Measurements from ENCODE around the gene STK39. TPM values are rescaled to one million over a fixed set of nuclear protein-coding genes. Genes with fewer than 3 reads are reported as not detected.

STK39 gene
- total RNA-seq, 3 donors from 2014 or later: 16.4 to 22.9 (median 19.2) TPM

- no peaks in the 10 kb centered on the region for H3K36me3 ChIP-seq
- TF ChIP-seq POLR2AphosphoS5 (IDR thresholded peaks at IDR 0.05) (no peak), CTCF (IDR thresholded peaks at IDR 0.05) (no peak), POLR2A (IDR thresholded peaks at IDR 0.05) (no peak)
- H3K27me3 ChIP-seq: no peaks in the 10 kb centered on the region
- DNase-seq (ENCODE audit: low spot score in 2 of 2): no peak
- H3K27ac ChIP-seq: no peak overlapping the region
- H3K4me1 ChIP-seq: no peaks in the 10 kb centered on the region
- no peak overlapping the region for H3K4me3 ChIP-seq
- intact Hi-C loops (cut with DNase I; ENCODE audit: low total_unique reads): no loop called here
- H3K9me3 ChIP-seq: no peaks in the 10 kb centered on the region
Observed at GRCh38 chr2:167924556-167924955, 322.8 kb downstream of the STK39 start.

- Histone ChIP-seq H3K27ac (no peak overlapping the region), H3K4me1 (no peaks in the 10 kb centered on the region), H3K27me3 (no peaks in the 10 kb centered on the region), H3K9me3 (no peaks in the 10 kb centered on the region), H3K4me3 (no peak overlapping the region), H3K36me3 (no peaks in the 10 kb centered on the region)
- no peak for DNase-seq (ENCODE audit: low spot score in 2 of 2)
- intact Hi-C loops (cut with DNase I; ENCODE audit: low total_unique reads): no loop called here
- TF ChIP-seq POLR2A (IDR thresholded peaks at IDR 0.05): no peak
- no peak for TF ChIP-seq CTCF (IDR thresholded peaks at IDR 0.05)
- TF ChIP-seq POLR2AphosphoS5 (IDR thresholded peaks at IDR 0.05): no peak
Observed at GRCh38 chr2:167916756-167917155, 330.6 kb downstream of the STK39 start.

- Histone ChIP-seq H3K4me3 (no peak overlapping the region), H3K36me3 (no peaks in the 10 kb centered on the region), H3K27me3 (no peaks in the 10 kb centered on the region), H3K27ac (no peak overlapping the region), H3K4me1 (no peaks in the 10 kb centered on the region), H3K9me3 (no peaks in the 10 kb centered on the region)
- DNase-seq (ENCODE audit: low spot score in 2 of 2): no peak
- TF ChIP-seq CTCF (IDR thresholded peaks at IDR 0.05) (no peak), POLR2AphosphoS5 (IDR thresholded peaks at IDR 0.05) (no peak), POLR2A (IDR thresholded peaks at IDR 0.05) (no peak)
- intact Hi-C loops (cut with DNase I; ENCODE audit: low total_unique reads): no loop called here
Observed at GRCh38 chr2:167914969-167915368, 332.4 kb downstream of the STK39 start.

GRCh38 chr2:167908786-167909185 is 338.6 kb downstream of the STK39 start:
- Histone ChIP-seq H3K27me3 (no peaks in the 10 kb centered on the region), H3K27ac (no peak overlapping the region), H3K4me3 (no peak overlapping the region), H3K4me1 (no peaks in the 10 kb centered on the region), H3K36me3 (no peaks in the 10 kb centered on the region), H3K9me3 (no peaks in the 10 kb centered on the region)
- intact Hi-C loops (cut with DNase I; ENCODE audit: low total_unique reads): no loop called here
- no peak for DNase-seq (ENCODE audit: low spot score in 2 of 2)
- TF ChIP-seq POLR2AphosphoS5 (IDR thresholded peaks at IDR 0.05) (no peak), CTCF (IDR thresholded peaks at IDR 0.05) (no peak), POLR2A (IDR thresholded peaks at IDR 0.05) (no peak)

GRCh38 chr2:167905668-167906067 is 341.7 kb downstream of the STK39 start:
- H3K27ac ChIP-seq: no peak overlapping the region
- no peaks in the 10 kb centered on the region for H3K9me3 ChIP-seq
- no peaks in the 10 kb centered on the region for H3K27me3 ChIP-seq
- TF ChIP-seq POLR2AphosphoS5 (IDR thresholded peaks at IDR 0.05): no peak
- no peak for TF ChIP-seq CTCF (IDR thresholded peaks at IDR 0.05)
- no peak for TF ChIP-seq POLR2A (IDR thresholded peaks at IDR 0.05)
- H3K36me3 ChIP-seq: no peaks in the 10 kb centered on the region
- DNase-seq (ENCODE audit: low spot score in 2 of 2): no peak
- intact Hi-C loops (cut with DNase I; ENCODE audit: low total_unique reads): no loop called here
- H3K4me1 ChIP-seq: no peaks in the 10 kb centered on the region
- no peak overlapping the region for H3K4me3 ChIP-seq

Other genes with a start within 250 kb of the STK39 start
- gene CERS6, start 208.7 kb upstream of the STK39 start, total RNA-seq: 10 to 100 TPM; 36.4 to 46.4 (median 44.8) TPM